SK-N-SH treated with all-trans-retinoic acid at 6 μM for 48 hours (cell line): ENCODE measurements around the gene LSM7.
A peak's percentile ranks its signal among the peaks of the same experiment; 100 is the strongest.

Experiments
- ATAC-seq: fragments of 200-7000 bp; cut with Tn5 transposase; 3 replicates; pipeline ENCODE4 v1.9.1; 2020; ENCODE audit warnings: mild to moderate bottlenecking, moderate library complexity
- BACH2 ChIP-seq: fragments of 250-450 bp; sonication (Bioruptor Pico); IDR thresholded peaks from 2 replicates; pipeline ENCODE4 v1.9.0; 2021; ENCODE audit warnings: mild to moderate bottlenecking, borderline replicate concordance
- CSDC2 ChIP-seq: fragments of 250-450 bp; sonication (Bioruptor Pico); IDR thresholded peaks from 2 replicates; pipeline ENCODE4 v1.5.0; 2020; ENCODE audit warnings: mild to moderate bottlenecking, moderate library complexity
- CSRNP3 ChIP-seq: fragments of 250-450 bp; sonication (Bioruptor Pico); IDR thresholded peaks from 2 replicates; pipeline ENCODE4 v1.5.1; 2021; ENCODE audit warnings: mild to moderate bottlenecking, moderate library complexity
- ESRRG ChIP-seq: fragments of 250-450 bp; sonication (Bioruptor Pico); IDR thresholded peaks from 2 replicates; pipeline ENCODE4 v1.6.1; 2021; ENCODE audit warnings: mild to moderate bottlenecking
- GLIS3 ChIP-seq: fragments of 250-450 bp; sonication (Bioruptor Pico); IDR thresholded peaks from 2 replicates; pipeline ENCODE4 v1.5.0; 2020; ENCODE audit warnings: mild to moderate bottlenecking, moderate library complexity
- ISL1 ChIP-seq: fragments of 250-450 bp; sonication (Bioruptor Pico); IDR thresholded peaks from 2 replicates; pipeline ENCODE4 v2.1.2; 2022; ENCODE audit warnings: mild to moderate bottlenecking, moderate library complexity
- PATZ1 ChIP-seq: fragments of 250-450 bp; sonication (Bioruptor Pico); IDR thresholded peaks from 2 replicates; pipeline ENCODE4 v1.8.0; 2020; ENCODE audit warnings: mild to moderate bottlenecking, moderate library complexity, borderline replicate concordance
- POU6F1 ChIP-seq: fragments of 250-450 bp; sonication (Bioruptor Pico); IDR thresholded peaks from 2 replicates; pipeline ENCODE4 v1.8.0; 2021; ENCODE audit warnings: low read depth, mild to moderate bottlenecking, moderate library complexity, borderline replicate concordance
- PPARA ChIP-seq: fragments of 250-450 bp; sonication (Bioruptor Pico); IDR thresholded peaks from 2 replicates; pipeline ENCODE4 v1.5.0; 2020; ENCODE audit warnings: mild to moderate bottlenecking, borderline replicate concordance
- RARB ChIP-seq: fragments of 250-450 bp; sonication (Bioruptor Pico); IDR thresholded peaks from 2 replicates; pipeline ENCODE4 v1.8.0; 2021; ENCODE audit warnings: mild to moderate bottlenecking, moderate library complexity
- SNAI2 ChIP-seq: fragments of 250-450 bp; sonication (Bioruptor Pico); IDR thresholded peaks from 2 replicates; pipeline ENCODE4 v1.5.0; 2020; ENCODE audit warnings: mild to moderate bottlenecking, moderate library complexity
- TCF4 ChIP-seq: fragments of 250-450 bp; sonication (Bioruptor Pico); IDR thresholded peaks from 2 replicates; pipeline ENCODE4 v1.8.0; 2021; ENCODE audit warnings: mild to moderate bottlenecking, moderate library complexity, borderline replicate concordance
- TOX ChIP-seq: fragments of 250-450 bp; sonication (Bioruptor Pico); IDR thresholded peaks from 2 replicates; pipeline ENCODE4 v1.8.0; 2021; ENCODE audit warnings: mild to moderate bottlenecking, moderate library complexity, borderline replicate concordance
- TSHZ2 ChIP-seq: fragments of 250-450 bp; sonication (Bioruptor Pico); IDR thresholded peaks from 2 replicates; pipeline ENCODE4 v1.5.0; 2020; ENCODE audit warnings: mild to moderate bottlenecking, moderate library complexity
- ZC3H10 ChIP-seq: fragments of 250-450 bp; sonication (Bioruptor Pico); IDR thresholded peaks from 2 replicates; pipeline ENCODE4 v1.5.1; 2021; ENCODE audit warnings: mild to moderate bottlenecking, moderate library complexity
- ZFP3 ChIP-seq: fragments of 250-450 bp; sonication (Bioruptor Pico); IDR thresholded peaks from 2 replicates; pipeline ENCODE4 v1.5.0; 2020; ENCODE audit warnings: mild to moderate bottlenecking, moderate library complexity
- ZNF565 ChIP-seq: fragments of 450-650 bp; formaldehyde crosslinking; conservative IDR thresholded peaks from 2 replicates; pipeline ENCODE4 v1.5.0; 2020; ENCODE audit warnings: low read depth, mild to moderate bottlenecking, moderate library complexity
- ZNF70 ChIP-seq: fragments of 450-650 bp; formaldehyde crosslinking; IDR thresholded peaks from 2 replicates; pipeline ENCODE4 v1.5.0; 2020; ENCODE audit warnings: mild to moderate bottlenecking, moderate library complexity
- ZNF8 ChIP-seq: fragments of 450-650 bp; formaldehyde crosslinking; IDR thresholded peaks from 2 replicates; pipeline ENCODE4 v1.5.0; 2020; ENCODE audit warnings: mild to moderate bottlenecking, moderate library complexity

The LSM7 gene

GRCh38 chr19:2328401-2329148 lies at the start of gene LSM7, which contains the start of gene SPPL2B:
LSM7 (minus strand) TSS chr19:2328586; CDS start chr19:2328566, 20 bp downstream.
SPPL2B (plus strand) TSS chr19:2328684; CDS start chr19:2328710, 26 bp downstream.
- TF ChIP-seq TSHZ2 (CRISPR knock-in tag) = no peak
- TF ChIP-seq ESRRG (CRISPR knock-in tag) = no peak
- TF ChIP-seq CSRNP3 (CRISPR knock-in tag) = no peak
- peak; percentile 87 for ATAC-seq

GRCh38 chr19:2376784-2377519 lies 48.6 kb upstream of the LSM7 start:
- ATAC-seq = peak; percentile 26; the same call in 2 of the 3 replicates
- TF ChIP-seq ZNF565 (CRISPR knock-in tag) (no peak), PPARA (no peak), SNAI2 (CRISPR knock-in tag) (no peak), ISL1 (no peak), BACH2 (no peak), ZFP3 (CRISPR knock-in tag) (no peak), RARB (no peak)

- ATAC-seq = peak; percentile 17; the same call in 1 of the 3 replicates
- TF ChIP-seq ZC3H10 (CRISPR knock-in tag) = no peak
- TF ChIP-seq SNAI2 (CRISPR knock-in tag) = no peak
- TF ChIP-seq ZFP3 (CRISPR knock-in tag) = no peak
- no peak for TF ChIP-seq ZNF565 (CRISPR knock-in tag)
- no peak for TF ChIP-seq CSRNP3 (CRISPR knock-in tag)
- TF ChIP-seq POU6F1 (CRISPR knock-in tag) = no peak
- TF ChIP-seq TSHZ2 (CRISPR knock-in tag) = no peak
- TF ChIP-seq TOX (CRISPR knock-in tag) = no peak
- no peak for TF ChIP-seq PATZ1
- TF ChIP-seq RARB = no peak
- no peak for TF ChIP-seq GLIS3 (CRISPR knock-in tag)
- TF ChIP-seq CSDC2 (CRISPR knock-in tag) = no peak
- TF ChIP-seq BACH2 = no peak
- TF ChIP-seq ZNF8 = no peak
- TF ChIP-seq TCF4 = no peak
- no peak for TF ChIP-seq ZNF70 (CRISPR knock-in tag)
- TF ChIP-seq PPARA = no peak
Measured at GRCh38 chr19:2375353-2376121, 47.2 kb upstream of the LSM7 start.
